ENCODE measurements around the gene UTS2R. TPM values are rescaled to one million over a fixed set of nuclear protein-coding genes. Genes with fewer than 3 reads are reported as not detected.
"Not testable (repeated sequence)": the region's sequence is repeated elsewhere in the genome, so short reads cannot be mapped to it uniquely, and the experiment has no call there.

UTS2R gene
- total RNA-seq, 1 donor from 2014 or later = not detected

GRCh38 chr17:82372249-82373071, 895 bp downstream of the UTS2R start:
- Histone ChIP-seq H3K9ac (no peak overlapping the region), H3K4me3 (peak overlapping the region; percentile 48), H2AFZ (replicated peaks) (peak overlapping the region; percentile 65), H3K4me1 (peaks cover 11% of the 10 kb centered on the region), H3K9me3 (ENCODE audit: low read depth) (no peaks in the 10 kb centered on the region), H3K27me3 (peaks cover 47% of the 10 kb centered on the region), H3K27ac (no peak overlapping the region), H3K79me2 (ENCODE audit: low read depth) (no peaks in the 10 kb centered on the region), H3K4me2 (peak overlapping the region; percentile 94), H4K20me1 (ENCODE audit: low read depth) (no peaks in the 10 kb centered on the region), H3F3A (ENCODE audit: low read depth) (peaks cover 22% of the 10 kb centered on the region), H3K36me3 (no peaks in the 10 kb centered on the region)
- Mint-ChIP-seq H3K27ac (no peak overlapping the region), H3K4me1 (peaks cover 39% of the 10 kb centered on the region), H3K36me3 (no peaks in the 10 kb centered on the region), H3K27me3 (ENCODE audit: insufficient read depth, low read depth) (peaks cover 6% of the 10 kb centered on the region), H3K4me3 (peak overlapping the region; percentile 79), H3K9me3 (peaks cover 3% of the 10 kb centered on the region)
- TF ChIP-seq CTCF (IDR thresholded peaks at IDR 0.05) (no peak), EZH2phosphoT487 (IDR thresholded peaks at IDR 0.05) (no peak), EZH2 (IDR thresholded peaks at IDR 0.05) (peak; percentile 33)
- peak; percentile 38 for DNase-seq (ENCODE audit: low spot score)

GRCh38 chr17:82373072-82373452, 1.5 kb downstream of the UTS2R start:
- H3K79me2 ChIP-seq (ENCODE audit: low read depth); H3K36me3 ChIP-seq; H3K4me2 ChIP-seq; H3K27ac ChIP-seq; H3K9me3 ChIP-seq (ENCODE audit: low read depth); H4K20me1 ChIP-seq (ENCODE audit: low read depth); H2AFZ ChIP-seq (replicated peaks); H3K9me3 Mint-ChIP-seq; H3K36me3 Mint-ChIP-seq; H3K27me3 Mint-ChIP-seq (ENCODE audit: insufficient read depth, low read depth); DNase-seq (ENCODE audit: low spot score); H3K9ac ChIP-seq; H3K27ac Mint-ChIP-seq; H3K4me3 ChIP-seq: not testable (repeated sequence)
- peak overlapping the region; percentile 76 for H3K4me3 Mint-ChIP-seq
- Histone ChIP-seq H3K27me3 (peaks cover 47% of the 10 kb centered on the region), H3F3A (ENCODE audit: low read depth) (peaks cover 22% of the 10 kb centered on the region), H3K4me1 (peaks cover 11% of the 10 kb centered on the region)
- peaks cover 33% of the 10 kb centered on the region for H3K4me1 Mint-ChIP-seq

- Histone ChIP-seq H3K9me3 (ENCODE audit: low read depth) (no peaks in the 10 kb centered on the region), H3K79me2 (ENCODE audit: low read depth) (no peaks in the 10 kb centered on the region), H3K4me3 (no peak overlapping the region), H3K27ac (no peak overlapping the region), H3F3A (ENCODE audit: low read depth) (peaks cover 22% of the 10 kb centered on the region), H3K9ac (no peak overlapping the region), H3K4me2 (no peak overlapping the region), H3K36me3 (no peaks in the 10 kb centered on the region), H2AFZ (replicated peaks) (no peak overlapping the region), H3K27me3 (peaks cover 47% of the 10 kb centered on the region), H3K4me1 (peaks cover 11% of the 10 kb centered on the region), H4K20me1 (ENCODE audit: low read depth) (no peaks in the 10 kb centered on the region)
- DNase-seq (ENCODE audit: low spot score) = no peak
- no peaks in the 10 kb centered on the region for H3K36me3 Mint-ChIP-seq
- no peaks in the 10 kb centered on the region for H3K9me3 Mint-ChIP-seq
- H3K27me3 Mint-ChIP-seq (ENCODE audit: insufficient read depth, low read depth) = peaks cover 6% of the 10 kb centered on the region
- no peak for TF ChIP-seq EZH2phosphoT487 (IDR thresholded peaks at IDR 0.05)
- no peak for TF ChIP-seq EZH2 (IDR thresholded peaks at IDR 0.05)
- no peak for TF ChIP-seq CTCF (IDR thresholded peaks at IDR 0.05)
- H3K4me1 Mint-ChIP-seq = peaks cover 33% of the 10 kb centered on the region
- no peak overlapping the region for H3K27ac Mint-ChIP-seq
- H3K4me3 Mint-ChIP-seq = peak overlapping the region; percentile 76
Observed at GRCh38 chr17:82373731-82374625, 2.4 kb downstream of the UTS2R start.
